ENCODE measurements around the gene FLRT1.

Gene FLRT1

GRCh38 chr11:64007629-64008282, 28.0 kb upstream of the FLRT1 start:
- no peak for DNase-seq

- DNase-seq, result no peak
Observed at GRCh38 chr11:64008283-64008913, 27.3 kb upstream of the FLRT1 start.

GRCh38 chr11:64008914-64009633, 26.7 kb upstream of the FLRT1 start:
- no peak for DNase-seq

GRCh38 chr11:64009710-64010109, 26.0 kb upstream of the FLRT1 start:
- DNase-seq, result no peak

GRCh38 chr11:64010783-64011182, 24.9 kb upstream of the FLRT1 start:
- DNase-seq, result no peak

- no peak for DNase-seq
Observed at GRCh38 chr11:64011371-64011770, 24.4 kb upstream of the FLRT1 start.

- DNase-seq, result no peak
Observed at GRCh38 chr11:64013141-64013896, 22.4 kb upstream of the FLRT1 start.

- DNase-seq, result no peak
Observed at GRCh38 chr11:64014356-64014755, 21.4 kb upstream of the FLRT1 start.

GRCh38 chr11:64015510-64015909, 20.2 kb upstream of the FLRT1 start:
- DNase-seq, result no peak

- DNase-seq, result no peak
Observed at GRCh38 chr11:64015935-64016845, 19.5 kb upstream of the FLRT1 start.

- no peak for DNase-seq
Observed at GRCh38 chr11:64017945-64018224, 17.8 kb upstream of the FLRT1 start.

GRCh38 chr11:64018310-64018709, 17.4 kb upstream of the FLRT1 start:
- no peak for DNase-seq

GRCh38 chr11:64019106-64020037, 16.4 kb upstream of the FLRT1 start:
- no peak for DNase-seq

- no peak for DNase-seq
Observed at GRCh38 chr11:64020976-64021756, 14.6 kb upstream of the FLRT1 start.

GRCh38 chr11:64021757-64022093, 14.0 kb upstream of the FLRT1 start:
- no peak for DNase-seq

GRCh38 chr11:64022125-64022784, 13.5 kb upstream of the FLRT1 start:
- DNase-seq, result no peak

- DNase-seq, result no peak
Observed at GRCh38 chr11:64023712-64024710, 11.7 kb upstream of the FLRT1 start.

GRCh38 chr11:64025205-64025604, 10.5 kb upstream of the FLRT1 start:
- no peak for DNase-seq
